Vagina (tissue), 2 donors: ENCODE results near the gene STRIT1.

ENCODE experiments used
- POLR2A ChIP-seq, 2 donors: fragments of 450-650 bp; IDR thresholded peaks; one replicate each; pipeline ENCODE4 v1.6.1; 2017; ENCODE audit warnings: antibody characterized with exemption in 2 of 2, mild to moderate bottlenecking in 2 of 2, moderate library complexity in 2 of 2
- POLR2AphosphoS5 ChIP-seq, 2 donors: sonication (generic); formaldehyde crosslinking; IDR thresholded peaks; one replicate each; pipeline ENCODE4 v1.9.0; 2017; ENCODE audit warnings: antibody characterized with exemption in 2 of 2, mild to moderate bottlenecking in 2 of 2, low read depth in 1 of 2; ENCODE audit not compliant: insufficient read depth in 1 of 2
- TF ChIP-seq, protein P1 (sequence below), 3 experiments: fragments of 450-650 bp in 2 of 3; fragments of 200-600 bp in 1 of 3; sonication (generic) in 1 of 3; IDR thresholded peaks; one replicate each; pipeline ENCODE4 v1.5.1; 2017 to 2019; ENCODE audit warnings: antibody characterized with exemption in 3 of 3, mild to moderate bottlenecking in 2 of 3, moderate library complexity in 2 of 3

DNA sequence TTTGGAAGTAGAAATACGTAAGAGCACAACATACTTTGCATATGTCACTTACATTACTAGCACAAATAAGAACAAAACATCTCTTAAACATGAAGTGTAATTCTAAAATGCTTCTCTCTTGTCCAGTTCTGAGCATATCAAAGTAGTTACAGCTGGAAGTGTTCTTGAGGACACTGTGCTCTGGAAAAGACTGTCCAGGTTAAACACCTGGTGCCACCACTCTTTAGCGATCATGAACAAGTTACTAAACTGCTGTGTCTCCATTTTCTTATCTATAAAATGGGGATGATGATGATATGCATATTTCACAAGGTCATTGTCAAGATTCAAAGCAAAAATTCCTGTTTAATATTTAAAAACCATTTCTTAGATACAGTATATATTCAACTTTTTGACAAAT lies 790 bp downstream of the STRIT1 start:
- TF ChIP-seq, protein P1, sequence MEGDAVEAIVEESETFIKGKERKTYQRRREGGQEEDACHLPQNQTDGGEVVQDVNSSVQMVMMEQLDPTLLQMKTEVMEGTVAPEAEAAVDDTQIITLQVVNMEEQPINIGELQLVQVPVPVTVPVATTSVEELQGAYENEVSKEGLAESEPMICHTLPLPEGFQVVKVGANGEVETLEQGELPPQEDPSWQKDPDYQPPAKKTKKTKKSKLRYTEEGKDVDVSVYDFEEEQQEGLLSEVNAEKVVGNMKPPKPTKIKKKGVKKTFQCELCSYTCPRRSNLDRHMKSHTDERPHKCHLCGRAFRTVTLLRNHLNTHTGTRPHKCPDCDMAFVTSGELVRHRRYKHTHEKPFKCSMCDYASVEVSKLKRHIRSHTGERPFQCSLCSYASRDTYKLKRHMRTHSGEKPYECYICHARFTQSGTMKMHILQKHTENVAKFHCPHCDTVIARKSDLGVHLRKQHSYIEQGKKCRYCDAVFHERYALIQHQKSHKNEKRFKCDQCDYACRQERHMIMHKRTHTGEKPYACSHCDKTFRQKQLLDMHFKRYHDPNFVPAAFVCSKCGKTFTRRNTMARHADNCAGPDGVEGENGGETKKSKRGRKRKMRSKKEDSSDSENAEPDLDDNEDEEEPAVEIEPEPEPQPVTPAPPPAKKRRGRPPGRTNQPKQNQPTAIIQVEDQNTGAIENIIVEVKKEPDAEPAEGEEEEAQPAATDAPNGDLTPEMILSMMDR (IDR thresholded peaks at IDR 0.05): no peak
- TF ChIP-seq POLR2A (IDR thresholded peaks at IDR 0.05): no peak
- no peak for TF ChIP-seq POLR2AphosphoS5 (IDR thresholded peaks at IDR 0.05; ENCODE audit: insufficient read depth in 1 of 2, low read depth in 1 of 2)
